NT2/D1 (cell line): ENCODE data around the gene AKAP8L.

Source experiments
- DNase-seq: peaks from one replicate; pipeline ENCODE4 v3.0.0-alpha.2; 2011; ENCODE audit warnings: low read depth, low spot score
- H3K27me3 ChIP-seq: 2 replicates; pipeline ENCODE4 v1.6.0; 2011; ENCODE audit warnings: mild to moderate bottlenecking; ENCODE audit not compliant: insufficient read length, insufficient read depth
- H3K36me3 ChIP-seq: 2 replicates; pipeline ENCODE4 v1.6.1; 2011; ENCODE audit warnings: mild to moderate bottlenecking, low read length, mixed read lengths; ENCODE audit not compliant: insufficient read depth, insufficient read length
- H3K4me1 ChIP-seq: 2 replicates; pipeline ENCODE4 v1.5.1; 2011; ENCODE audit not compliant: insufficient read depth, insufficient read length
- H3K4me3 ChIP-seq: 2 replicates; pipeline ENCODE4 v1.5.1; 2011; ENCODE audit warnings: low read depth; ENCODE audit not compliant: insufficient read length
- H3K9ac ChIP-seq: 2 replicates; pipeline ENCODE4 v1.6.0; 2011; ENCODE audit warnings: low read depth; ENCODE audit not compliant: insufficient read length
- H3K9me3 ChIP-seq: 2 replicates; pipeline ENCODE4 v1.5.1; 2011; ENCODE audit warnings: mild to moderate bottlenecking, low read length; ENCODE audit not compliant: insufficient read depth
- SUZ12 ChIP-seq: IDR thresholded peaks from 2 replicates; pipeline ENCODE4 v1.6.1; 2011; ENCODE audit not compliant: insufficient read length, insufficient read depth; ENCODE audit errors: extremely low read depth
- YY1 ChIP-seq: IDR thresholded peaks from 2 replicates; pipeline ENCODE4 v1.6.1; 2011; ENCODE audit not compliant: insufficient read length, insufficient read depth
- ZNF274 ChIP-seq: IDR thresholded peaks from 2 replicates; pipeline ENCODE4 v1.6.1; 2011; ENCODE audit warnings: mild to moderate bottlenecking, low read depth, low read length

Gene AKAP8L

DNA sequence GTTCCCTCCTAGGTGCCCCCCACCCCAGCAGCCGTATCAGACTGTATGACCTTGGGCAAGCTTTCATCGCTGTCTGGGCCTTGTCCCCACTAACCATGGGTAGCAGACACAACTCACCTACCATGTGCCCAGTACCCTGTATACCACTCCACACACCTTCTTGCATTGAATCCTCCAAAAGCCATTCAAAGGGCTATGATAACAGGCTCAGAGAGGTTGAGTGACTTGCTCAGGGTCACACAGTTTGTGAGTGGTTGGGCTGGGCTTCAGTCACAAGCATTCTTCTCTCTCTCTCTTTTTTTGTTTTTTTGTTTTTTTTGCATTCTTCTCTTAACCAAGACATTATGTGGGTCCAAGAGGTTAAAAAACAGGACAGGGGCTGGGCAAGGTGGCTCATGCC lies 42.9 kb upstream of the AKAP8L start:
- Histone ChIP-seq H3K9ac (no peak overlapping the region), H3K27me3 (peaks cover 45% of the 10 kb centered on the region)

GRCh38 chr19:15457701-15458484 lies 39.1 kb upstream of the AKAP8L start:
- TF ChIP-seq YY1, result no peak
- TF ChIP-seq ZNF274, result no peak
- no peak for TF ChIP-seq SUZ12
- DNase-seq, result no peak
- Histone ChIP-seq H3K9me3 (no peaks in the 10 kb centered on the region), H3K36me3 (no peaks in the 10 kb centered on the region), H3K4me3 (peak overlapping the region; percentile 49), H3K27me3 (peaks cover 79% of the 10 kb centered on the region), H3K9ac (peak overlapping the region; percentile 65), H3K4me1 (peaks cover 25% of the 10 kb centered on the region)

More for the DNA sequence above, 42.9 kb upstream of the AKAP8L start:
- no peak for DNase-seq
- no peaks in the 10 kb centered on the region for H3K36me3 ChIP-seq
- TF ChIP-seq YY1 (no peak), SUZ12 (no peak), ZNF274 (no peak)
- no peak overlapping the region for H3K4me3 ChIP-seq
- peaks cover 14% of the 10 kb centered on the region for H3K4me1 ChIP-seq
- no peaks in the 10 kb centered on the region for H3K9me3 ChIP-seq

DNA sequence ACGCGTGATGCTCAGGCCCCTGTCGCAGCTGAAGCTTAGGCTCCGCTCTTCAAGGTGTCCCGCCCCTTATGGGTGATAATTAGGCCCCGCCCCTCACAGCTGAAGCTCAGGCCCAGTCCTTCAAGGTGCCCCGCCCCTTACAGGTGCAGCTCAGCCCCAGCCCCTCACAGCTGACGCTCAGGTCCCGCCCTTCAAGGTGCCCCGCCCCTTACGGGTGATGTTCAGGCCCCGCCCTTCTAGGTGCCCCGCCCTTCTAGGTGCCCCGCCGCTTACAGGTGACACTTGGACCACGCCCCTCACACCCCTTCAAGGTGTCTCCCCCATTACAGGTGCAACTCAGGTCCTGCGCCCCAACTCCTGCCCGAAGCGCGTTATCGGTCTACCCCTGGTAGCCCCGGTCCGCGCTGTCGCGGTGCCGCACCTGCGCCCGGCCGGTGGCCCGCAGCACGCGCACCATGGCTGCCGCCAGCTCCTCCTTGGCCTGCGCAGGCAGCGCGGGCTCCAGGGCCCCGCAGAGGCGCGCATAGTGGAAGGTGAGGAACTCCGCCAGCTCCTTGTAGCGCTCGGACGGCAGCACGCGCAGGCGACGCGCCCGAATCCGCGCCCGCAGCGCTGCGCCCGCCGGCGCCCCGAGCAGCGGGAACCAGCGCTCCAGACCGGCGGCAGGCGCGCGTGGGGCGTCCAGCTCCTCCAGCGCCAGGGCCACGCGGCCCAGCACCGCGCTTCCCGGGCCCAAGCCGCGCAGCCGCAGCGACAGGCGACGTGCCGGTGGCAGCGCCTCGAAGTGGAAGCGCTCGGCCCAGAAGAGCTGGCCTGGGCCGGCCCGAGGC lies 38.3 kb upstream of the AKAP8L start:
- no peaks in the 10 kb centered on the region for H3K36me3 ChIP-seq
- peaks cover 81% of the 10 kb centered on the region for H3K27me3 ChIP-seq
- H3K9me3 ChIP-seq, result no peaks in the 10 kb centered on the region
- H3K4me1 ChIP-seq, result peaks cover 27% of the 10 kb centered on the region
- peak; percentile 48 for DNase-seq
- no peak for TF ChIP-seq YY1
- TF ChIP-seq ZNF274, result no peak
- peak; percentile 80 for TF ChIP-seq SUZ12
- H3K9ac ChIP-seq, result peak overlapping the region; percentile 65
- H3K4me3 ChIP-seq, result peak overlapping the region; percentile 49

GRCh38 chr19:15456441-15456840 lies 37.7 kb upstream of the AKAP8L start:
- H3K27me3 ChIP-seq, result peaks cover 81% of the 10 kb centered on the region
- H3K9ac ChIP-seq, result peak overlapping the region; percentile 15
- peak overlapping the region; percentile 49 for H3K4me3 ChIP-seq
- TF ChIP-seq ZNF274 (no peak), SUZ12 (no peak), YY1 (no peak)
- H3K9me3 ChIP-seq, result no peaks in the 10 kb centered on the region
- DNase-seq, result no peak
- H3K4me1 ChIP-seq, result peaks cover 25% of the 10 kb centered on the region
- no peaks in the 10 kb centered on the region for H3K36me3 ChIP-seq

DNA sequence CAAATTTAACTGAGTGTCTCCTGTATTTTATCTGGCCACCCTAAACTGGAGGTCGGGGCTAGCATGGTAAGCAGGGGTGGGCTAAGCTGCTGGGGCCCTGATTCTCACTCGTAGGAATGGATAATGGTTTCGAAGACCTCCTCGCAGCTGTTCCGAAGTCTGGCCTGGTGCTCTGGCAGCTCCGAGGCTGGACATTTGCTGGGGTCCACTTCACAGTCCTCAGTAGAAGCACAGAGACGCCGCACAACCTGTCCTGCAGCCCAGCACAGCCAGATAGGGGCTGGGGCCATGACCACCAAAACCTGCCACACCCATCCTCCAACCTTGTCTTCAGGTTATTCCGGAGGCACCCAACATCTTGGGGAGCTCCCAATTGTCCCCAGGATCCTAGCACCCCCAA lies 37.2 kb upstream of the AKAP8L start:
- Histone ChIP-seq H3K9ac (peak overlapping the region; percentile 15), H3K9me3 (no peaks in the 10 kb centered on the region), H3K4me3 (no peak overlapping the region), H3K27me3 (peaks cover 80% of the 10 kb centered on the region), H3K4me1 (peaks cover 23% of the 10 kb centered on the region), H3K36me3 (no peaks in the 10 kb centered on the region)
- DNase-seq, result no peak
- TF ChIP-seq YY1 (no peak), SUZ12 (no peak), ZNF274 (no peak)

GRCh38 chr19:15453906-15454860 lies 35.4 kb upstream of the AKAP8L start:
- Histone ChIP-seq H3K4me3 (no peak overlapping the region), H3K9ac (no peak overlapping the region), H3K36me3 (no peaks in the 10 kb centered on the region), H3K27me3 (peaks cover 63% of the 10 kb centered on the region), H3K4me1 (peaks cover 21% of the 10 kb centered on the region), H3K9me3 (no peaks in the 10 kb centered on the region)
- TF ChIP-seq SUZ12 (no peak), ZNF274 (no peak), YY1 (no peak)
- DNase-seq, result no peak

DNA sequence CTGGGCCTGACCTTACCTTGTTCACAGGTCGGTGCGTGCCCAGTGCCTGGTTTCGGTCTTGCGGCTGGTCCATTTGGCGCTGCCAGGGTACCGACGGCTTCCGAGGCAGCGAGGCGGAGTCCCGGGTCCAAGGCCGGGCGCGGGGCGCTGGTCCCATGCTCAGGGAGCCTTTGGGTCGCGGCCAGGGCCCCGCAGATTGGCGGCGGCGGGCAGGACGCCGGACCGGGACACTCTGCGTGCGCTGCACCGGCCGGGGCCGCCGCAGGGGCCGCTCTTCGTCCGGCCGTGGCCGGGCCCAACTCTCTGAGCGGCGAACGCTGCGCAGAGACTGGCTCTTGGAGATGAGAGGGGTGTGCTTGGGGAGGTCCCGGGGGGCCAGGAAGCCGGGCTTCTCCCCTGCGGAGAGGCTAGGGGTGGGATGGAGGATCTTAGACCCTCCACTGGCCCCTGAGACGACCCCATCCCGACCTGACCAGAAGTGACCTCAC lies 34.3 kb upstream of the AKAP8L start:
- peak overlapping the region; percentile 42 for H3K4me3 ChIP-seq
- no peak for DNase-seq
- no peaks in the 10 kb centered on the region for H3K9me3 ChIP-seq
- H3K36me3 ChIP-seq, result no peaks in the 10 kb centered on the region
- peak overlapping the region; percentile 76 for H3K9ac ChIP-seq
- TF ChIP-seq YY1 (no peak), ZNF274 (no peak), SUZ12 (no peak)
- H3K4me1 ChIP-seq, result peaks cover 18% of the 10 kb centered on the region
- H3K27me3 ChIP-seq, result peaks cover 54% of the 10 kb centered on the region
